IPS-18c (cell line): ENCODE results near the gene TXNRD3.
"Not testable (repeated sequence)": the region's sequence is repeated elsewhere in the genome, so short reads cannot be mapped to it uniquely, and the experiment has no call there.

Experiments used
- H3K4me3 ChIP-seq: 2 replicates; pipeline ENCODE4 v1.7.0; 2013; ENCODE audit warnings: low read depth, mild to moderate bottlenecking, low read length, moderate library complexity; ENCODE audit not compliant: insufficient read depth
- H3K9me3 ChIP-seq: one replicate; pipeline ENCODE4 v1.6.1; 2013; ENCODE audit warnings: mild to moderate bottlenecking, low read length, moderate library complexity; ENCODE audit not compliant: control insufficient read depth, insufficient read depth

TXNRD3 gene

GRCh38 chr3:126618760-126619159, 36.2 kb downstream of the TXNRD3 start:
- H3K4me3 ChIP-seq, result no peak overlapping the region
- H3K9me3 ChIP-seq, result no peaks in the 10 kb centered on the region

GRCh38 chr3:126618021-126618420, 36.9 kb downstream of the TXNRD3 start:
- Histone ChIP-seq H3K4me3 (no peak overlapping the region), H3K9me3 (no peaks in the 10 kb centered on the region)

GRCh38 chr3:126617571-126617970, 37.4 kb downstream of the TXNRD3 start:
- no peaks in the 10 kb centered on the region for H3K9me3 ChIP-seq
- no peak overlapping the region for H3K4me3 ChIP-seq

- Histone ChIP-seq H3K4me3 (no peak overlapping the region), H3K9me3 (no peaks in the 10 kb centered on the region)
These were observed 38.0 kb downstream of the TXNRD3 start for GRCh38 chr3:126616931-126617330.

GRCh38 chr3:126613479-126614188, 41.3 kb downstream of the TXNRD3 start:
- H3K4me3 ChIP-seq, result no peak overlapping the region
- H3K9me3 ChIP-seq, result no peaks in the 10 kb centered on the region

- H3K4me3 ChIP-seq, result no peak overlapping the region
- no peaks in the 10 kb centered on the region for H3K9me3 ChIP-seq
These were observed 42.3 kb downstream of the TXNRD3 start for GRCh38 chr3:126612479-126613205.

- Histone ChIP-seq H3K9me3 (no peaks in the 10 kb centered on the region), H3K4me3 (no peak overlapping the region)
These were observed 45.0 kb downstream of the TXNRD3 start for GRCh38 chr3:126609909-126610308.

- Histone ChIP-seq H3K9me3 (no peaks in the 10 kb centered on the region), H3K4me3 (no peak overlapping the region)
These were observed 47.6 kb downstream of the TXNRD3 start for GRCh38 chr3:126607214-126607908.

- no peaks in the 10 kb centered on the region for H3K9me3 ChIP-seq
These were observed 48.9 kb downstream of the TXNRD3 start for GRCh38 chr3:126606001-126606400.

GRCh38 chr3:126604691-126605090, 50.2 kb downstream of the TXNRD3 start:
- Histone ChIP-seq H3K4me3 (no peak overlapping the region), H3K9me3 (no peaks in the 10 kb centered on the region)

More at GRCh38 chr3:126606001-126606400, 48.9 kb downstream of the TXNRD3 start:
- H3K4me3 ChIP-seq, result no peak overlapping the region

- H3K9me3 ChIP-seq, result no peaks in the 10 kb centered on the region
- H3K4me3 ChIP-seq, result no peak overlapping the region
These were observed 55.8 kb downstream of the TXNRD3 start for GRCh38 chr3:126599101-126599500.

- H3K9me3 ChIP-seq, H3K4me3 ChIP-seq: not testable (repeated sequence)
These were observed 59.4 kb downstream of the TXNRD3 start for GRCh38 chr3:126595479-126595878.

- not testable (repeated sequence) for H3K4me3 ChIP-seq, H3K9me3 ChIP-seq
These were observed 63.4 kb downstream of the TXNRD3 start for GRCh38 chr3:126591515-126591914.

GRCh38 chr3:126582311-126582710, 72.6 kb downstream of the TXNRD3 start:
- Histone ChIP-seq H3K4me3 (no peak overlapping the region), H3K9me3 (no peaks in the 10 kb centered on the region)

- H3K9me3 ChIP-seq, result no peaks in the 10 kb centered on the region
- no peak overlapping the region for H3K4me3 ChIP-seq
These were observed 73.4 kb downstream of the TXNRD3 start for GRCh38 chr3:126581569-126581968.

- Histone ChIP-seq H3K4me3 (no peak overlapping the region), H3K9me3 (no peaks in the 10 kb centered on the region)
These were observed 74.2 kb downstream of the TXNRD3 start for GRCh38 chr3:126580746-126581145.

GRCh38 chr3:126578702-126579101, 76.2 kb downstream of the TXNRD3 start:
- no peaks in the 10 kb centered on the region for H3K9me3 ChIP-seq
- H3K4me3 ChIP-seq, result no peak overlapping the region

- no peak overlapping the region for H3K4me3 ChIP-seq
These were observed 77.7 kb downstream of the TXNRD3 start for GRCh38 chr3:126577261-126577660.

More at GRCh38 chr3:126577261-126577660, 77.7 kb downstream of the TXNRD3 start:
- no peaks in the 10 kb centered on the region for H3K9me3 ChIP-seq
